OCI-LY3 (cell line): ENCODE results near the gene R3HDM2.

ENCODE experiments used
- H2AFZ ChIP-seq: fragments of 200-600, 300-600 bp; shearing (Covaris generic); 2 replicates; pipeline ENCODE4 v1.6.0; 2014; ENCODE audit warnings: antibody characterized with exemption, low read depth, low read length
- H3K27ac ChIP-seq: fragments of 200-600, 300-600 bp; sonication (generic); 2 replicates; pipeline ENCODE4 v1.5.1; 2014; ENCODE audit warnings: mild to moderate bottlenecking, low read length, moderate library complexity, mixed read lengths
- H3K27me3 ChIP-seq: fragments of 200-600, 300-600 bp; sonication (generic); 2 replicates; pipeline ENCODE4 v1.6.1; 2014; ENCODE audit warnings: low read depth, low read length, mixed read lengths
- H3K36me3 ChIP-seq: fragments of 200-600, 300-600 bp; sonication (generic); replicated peaks from 2 replicates; pipeline ENCODE3; 2014; ENCODE audit warnings: low read depth, low read length, mixed read lengths
- H3K4me1 ChIP-seq: fragments of 300-600, 200-600 bp; sonication (generic); 2 replicates; pipeline ENCODE4 v1.6.1; 2014; ENCODE audit warnings: low read length, mixed read lengths
- H3K4me2 ChIP-seq: fragments of 200-600, 300-600 bp; sonication (generic); 2 replicates; pipeline ENCODE4 v1.6.1; 2014; ENCODE audit warnings: low read length, mixed read lengths
- H3K4me3 ChIP-seq: fragments of 300-600, 200-600 bp; sonication (generic); 2 replicates; pipeline ENCODE4 v1.5.1; 2014; ENCODE audit warnings: antibody characterized with exemption, mild to moderate bottlenecking, low read length, moderate library complexity
- H3K79me2 ChIP-seq: fragments of 300-600, 200-600 bp; shearing (Covaris generic); 2 replicates; pipeline ENCODE4 v1.6.1; 2014; ENCODE audit warnings: mild to moderate bottlenecking, low read length, mixed read lengths
- H3K9ac ChIP-seq: fragments of 300-600, 200-600 bp; shearing (Covaris generic); 2 replicates; pipeline ENCODE4 v1.6.0; 2014; ENCODE audit warnings: mild to moderate bottlenecking, low read length, moderate library complexity
- H3K9me3 ChIP-seq: fragments of 200-600, 300-600 bp; shearing (Covaris generic); 2 replicates; pipeline ENCODE4 v1.6.1; 2014; ENCODE audit warnings: low read length, mixed read lengths; ENCODE audit not compliant: insufficient read depth
- H4K20me1 ChIP-seq: fragments of 200-600, 300-600 bp; sonication (generic); 2 replicates; pipeline ENCODE4 v1.6.1; 2016; ENCODE audit warnings: low read length, mixed read lengths; ENCODE audit not compliant: insufficient read depth
- CTCF ChIP-seq: fragments of 200-600, 300-600 bp; sonication (generic); IDR thresholded peaks from 2 replicates; pipeline ENCODE4 v1.5.1; 2014; ENCODE audit warnings: antibody characterized with exemption, low read length, low read depth
- EZH2phosphoT487 ChIP-seq: fragments of 200-600 bp; shearing (Covaris generic); IDR thresholded peaks from 2 replicates; pipeline ENCODE4 v1.6.1; 2018; ENCODE audit warnings: antibody characterized with exemption, mixed run types, low read depth

R3HDM2 gene

GRCh38 chr12:57263096-57263495 lies 167.7 kb downstream of the R3HDM2 start:
- TF ChIP-seq EZH2phosphoT487: no peak
- Histone ChIP-seq H3K4me2 (no peak overlapping the region), H2AFZ (no peak overlapping the region), H3K4me1 (no peaks in the 10 kb centered on the region), H3K27ac (no peak overlapping the region), H3K79me2 (no peaks in the 10 kb centered on the region), H4K20me1 (no peaks in the 10 kb centered on the region), H3K9me3 (no peaks in the 10 kb centered on the region), H3K4me3 (no peak overlapping the region), H3K36me3 (peaks cover 8% of the 10 kb centered on the region), H3K27me3 (no peaks in the 10 kb centered on the region), H3K9ac (no peak overlapping the region)

DNA sequence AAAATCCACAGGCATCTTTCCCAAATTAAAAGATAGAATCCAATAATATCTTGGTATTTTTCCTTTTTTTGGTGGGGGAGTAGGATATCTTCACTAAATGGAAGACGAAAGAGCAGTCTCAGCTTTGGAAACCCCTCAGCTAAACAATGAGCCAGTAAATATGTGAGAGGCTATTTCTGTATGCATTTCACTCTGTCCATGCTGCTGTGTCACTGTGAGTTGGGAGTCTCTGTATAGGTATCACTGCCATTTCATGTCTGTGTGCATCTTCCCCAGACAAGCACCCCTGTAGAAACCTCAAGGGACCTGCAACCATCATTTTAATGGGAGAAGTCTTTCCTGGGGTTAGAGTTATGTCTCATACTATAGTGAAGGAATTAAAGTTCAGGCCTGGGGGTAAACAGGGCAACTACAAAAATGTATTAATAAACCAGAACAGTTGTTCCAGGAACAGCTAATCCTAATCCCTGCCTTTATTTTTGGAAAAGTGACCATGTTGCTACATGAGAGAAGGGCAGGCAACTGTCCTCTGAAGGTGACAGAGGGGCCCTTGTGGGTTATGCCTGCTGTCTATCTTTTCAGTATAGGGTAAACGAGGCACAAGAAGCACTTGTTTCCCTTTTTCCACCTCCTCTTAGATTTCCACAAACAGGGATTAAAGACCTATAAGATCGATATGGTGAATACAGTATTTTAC lies 168.6 kb downstream of the R3HDM2 start:
- Histone ChIP-seq H4K20me1 (no peaks in the 10 kb centered on the region), H3K27ac (no peak overlapping the region), H3K36me3 (peaks cover 10% of the 10 kb centered on the region), H3K4me3 (no peak overlapping the region), H3K9me3 (no peaks in the 10 kb centered on the region), H3K9ac (no peak overlapping the region), H2AFZ (no peak overlapping the region), H3K4me1 (no peaks in the 10 kb centered on the region), H3K27me3 (no peaks in the 10 kb centered on the region), H3K4me2 (no peak overlapping the region), H3K79me2 (no peaks in the 10 kb centered on the region)
- TF ChIP-seq CTCF (no peak), EZH2phosphoT487 (no peak)

DNA sequence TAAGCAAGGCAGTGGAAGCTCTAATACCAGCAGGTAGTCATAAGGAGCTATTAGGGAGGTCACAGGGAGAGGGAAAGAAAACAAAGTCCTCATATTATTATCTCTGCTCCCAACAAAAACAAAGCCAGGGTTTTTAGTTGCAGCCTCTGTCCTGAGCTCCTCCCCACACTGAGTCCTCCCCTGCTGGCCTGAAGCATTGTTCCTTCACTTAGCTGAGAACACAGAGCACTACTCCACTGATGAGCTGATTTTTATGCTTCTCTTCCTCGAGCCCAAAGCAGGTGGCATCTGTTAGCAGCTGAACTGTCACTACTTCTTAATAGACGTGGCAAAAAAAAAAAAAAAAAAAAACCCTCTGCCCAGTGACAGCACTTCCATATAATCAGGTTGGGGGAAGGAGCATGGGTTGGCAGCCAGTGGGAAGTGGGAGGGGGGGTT lies 169.4 kb downstream of the R3HDM2 start:
- Histone ChIP-seq H3K36me3 (peaks cover 10% of the 10 kb centered on the region), H3K27me3 (no peaks in the 10 kb centered on the region), H3K27ac (no peak overlapping the region)

DNA sequence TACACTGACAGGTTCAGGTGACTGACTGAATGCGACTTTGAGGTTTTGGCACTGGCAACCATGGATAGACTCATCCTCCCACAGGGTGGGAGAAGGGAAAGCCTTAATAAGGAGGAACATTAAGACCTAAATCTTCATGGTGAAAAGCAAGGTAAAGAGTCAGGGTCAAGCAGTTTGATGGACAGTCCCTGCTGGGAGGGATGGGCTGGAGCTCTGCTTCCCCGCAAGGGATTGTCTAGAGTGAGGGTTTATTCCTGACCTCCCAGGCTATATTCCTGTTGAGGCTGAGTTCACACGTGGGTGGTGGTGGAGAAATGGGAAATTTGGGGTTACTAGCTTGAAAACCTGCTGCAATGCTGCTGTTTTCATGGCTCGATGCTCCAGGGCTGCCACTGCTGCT lies 170.5 kb downstream of the R3HDM2 start:
- H3K27me3 ChIP-seq: no peaks in the 10 kb centered on the region
- H3K4me2 ChIP-seq: no peak overlapping the region
- H3K27ac ChIP-seq: no peak overlapping the region
- H3K4me1 ChIP-seq: no peaks in the 10 kb centered on the region
- no peak overlapping the region for H2AFZ ChIP-seq
- no peaks in the 10 kb centered on the region for H3K9me3 ChIP-seq
- H3K4me3 ChIP-seq: no peak overlapping the region
- peaks cover 14% of the 10 kb centered on the region for H3K36me3 ChIP-seq
- TF ChIP-seq CTCF (no peak), EZH2phosphoT487 (no peak)
- no peaks in the 10 kb centered on the region for H3K79me2 ChIP-seq
- H3K9ac ChIP-seq: no peak overlapping the region
- H4K20me1 ChIP-seq: no peaks in the 10 kb centered on the region

More for the DNA sequence above, 169.4 kb downstream of the R3HDM2 start:
- Histone ChIP-seq H2AFZ (no peak overlapping the region), H3K79me2 (no peaks in the 10 kb centered on the region), H3K9ac (no peak overlapping the region), H3K4me3 (no peak overlapping the region), H3K9me3 (no peaks in the 10 kb centered on the region), H3K4me2 (no peak overlapping the region), H3K4me1 (no peaks in the 10 kb centered on the region), H4K20me1 (no peaks in the 10 kb centered on the region)
- no peak for TF ChIP-seq EZH2phosphoT487
- no peak for TF ChIP-seq CTCF
